Inferior parietal cortex (tissue), 1 donor: ENCODE measurements around the gene CYFIP1.

Source experiments
- DNase-seq: peaks from one replicate; pipeline ENCODE4 v3.0.0-alpha.2; 2016; ENCODE audit errors: extremely low spot score

Gene CYFIP1

DNA sequence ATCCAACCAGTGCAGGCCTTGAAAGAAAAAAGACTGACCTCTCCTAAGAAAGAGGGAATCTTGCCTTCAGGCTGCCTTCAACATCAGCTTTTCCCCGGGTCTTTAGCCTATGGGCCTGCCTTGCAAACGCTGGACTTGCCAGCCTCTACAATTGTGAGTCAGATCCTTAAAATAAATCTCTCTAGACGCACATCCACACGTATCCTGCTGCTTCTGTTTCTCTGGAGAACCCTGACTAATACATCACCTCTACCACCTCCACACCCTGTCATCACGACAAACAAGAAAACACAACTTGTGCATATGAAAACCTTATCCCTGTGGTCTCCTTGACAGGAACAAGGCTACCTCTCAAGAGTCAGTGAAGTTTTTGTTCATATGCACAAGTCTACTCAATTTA is 11.8 kb downstream of the CYFIP1 start:
- DNase-seq, result peak; percentile 38

GRCh38 chr15:22967084-22967770 is 12.9 kb downstream of the CYFIP1 start:
- no peak for DNase-seq

DNA sequence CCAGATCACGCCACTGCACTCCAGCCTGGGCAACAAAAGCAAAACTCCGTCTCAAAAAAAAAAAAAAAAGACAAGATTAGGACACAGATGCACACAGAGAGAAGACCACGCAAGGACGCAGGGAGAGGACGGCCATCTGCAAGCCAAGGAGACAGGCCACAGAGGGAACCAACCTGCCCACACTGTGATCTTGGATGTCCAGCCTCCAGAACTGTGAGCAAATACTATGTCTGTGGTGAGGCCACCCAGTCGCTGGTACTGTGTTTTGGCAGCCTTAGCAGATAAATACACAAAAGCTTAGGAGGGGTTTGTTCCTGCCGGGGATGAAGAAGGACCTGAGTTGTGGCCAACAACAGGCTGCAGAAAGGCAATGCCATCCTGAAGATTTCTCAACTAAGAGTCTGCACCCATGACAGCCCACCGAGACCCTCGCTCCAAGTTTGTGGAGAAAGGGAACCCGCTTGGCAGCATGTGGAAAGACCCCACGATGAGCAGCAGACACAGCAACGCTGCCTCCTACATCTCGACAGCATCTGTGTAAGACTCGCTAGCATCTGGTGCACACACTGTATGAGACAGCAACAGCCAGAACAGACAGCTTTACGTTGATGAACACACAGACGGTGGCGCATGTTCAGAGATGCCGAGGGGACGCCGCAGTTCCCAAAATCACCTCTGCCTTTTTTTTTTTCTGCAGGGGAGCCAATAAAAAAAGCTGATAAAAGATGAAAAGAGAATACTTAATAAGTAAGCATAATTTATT is 13.7 kb downstream of the CYFIP1 start:
- no peak for DNase-seq

DNA sequence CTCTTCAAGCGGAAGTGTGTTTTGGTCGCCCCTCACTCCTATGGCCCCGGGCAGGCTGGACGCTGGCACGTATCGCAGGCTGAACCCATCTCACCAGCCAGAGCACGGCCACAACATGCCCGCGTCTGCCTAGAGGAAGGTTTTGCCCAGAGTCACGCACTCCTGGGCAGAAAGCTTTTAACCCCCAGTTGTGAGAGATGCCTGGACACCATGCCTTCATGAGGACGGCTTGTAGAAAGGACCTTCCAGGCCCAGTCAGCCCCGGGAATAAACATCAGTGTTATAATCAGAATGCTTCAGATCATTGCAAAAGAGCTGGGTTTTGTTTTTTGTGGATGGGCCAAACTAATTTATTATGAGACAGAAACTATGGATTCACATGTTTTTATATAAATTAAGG is 16.5 kb downstream of the CYFIP1 start:
- no peak for DNase-seq

DNA sequence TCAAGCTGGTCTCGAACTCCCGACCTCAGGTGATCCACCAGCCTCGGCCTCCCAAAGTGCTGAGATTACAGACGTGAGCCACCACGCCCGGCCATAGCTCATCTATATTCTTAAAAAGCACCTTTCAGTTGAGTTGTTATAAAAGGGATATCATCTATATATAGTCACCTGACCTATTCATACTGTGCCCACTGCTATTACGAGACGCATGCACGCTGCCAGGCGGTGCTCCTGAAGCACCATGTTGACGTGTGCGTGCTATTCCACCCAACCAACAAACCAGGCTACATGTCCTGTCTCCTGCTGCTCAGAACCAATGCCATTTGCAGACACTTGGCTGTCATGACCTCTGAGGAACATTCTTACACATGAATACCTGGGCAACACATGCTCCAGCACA is 17.6 kb downstream of the CYFIP1 start:
- DNase-seq, result no peak

DNA sequence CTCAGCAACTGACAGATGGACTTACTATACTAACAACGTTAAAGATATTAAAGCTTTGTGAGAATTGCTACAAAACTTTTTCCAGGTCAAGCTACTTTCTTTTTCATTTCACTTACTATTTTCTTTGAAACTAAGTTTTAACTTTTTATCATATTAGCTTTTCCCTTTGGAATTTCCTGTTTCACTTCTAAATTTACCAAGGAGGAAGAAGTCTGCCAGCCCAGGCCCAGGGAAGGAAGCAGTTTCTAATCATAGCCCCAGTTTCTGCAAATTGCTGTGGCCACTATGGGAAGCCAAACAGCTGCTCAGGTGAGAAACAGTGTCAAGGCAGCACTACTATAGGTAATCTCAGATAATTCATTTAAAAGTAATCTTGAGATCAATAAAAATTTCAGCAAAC is 18.4 kb downstream of the CYFIP1 start:
- DNase-seq, result no peak

GRCh38 chr15:22960556-22960955 is 19.6 kb downstream of the CYFIP1 start:
- no peak for DNase-seq

- DNase-seq, result no peak
These were observed 20.0 kb downstream of the CYFIP1 start for GRCh38 chr15:22960126-22960525.

DNA sequence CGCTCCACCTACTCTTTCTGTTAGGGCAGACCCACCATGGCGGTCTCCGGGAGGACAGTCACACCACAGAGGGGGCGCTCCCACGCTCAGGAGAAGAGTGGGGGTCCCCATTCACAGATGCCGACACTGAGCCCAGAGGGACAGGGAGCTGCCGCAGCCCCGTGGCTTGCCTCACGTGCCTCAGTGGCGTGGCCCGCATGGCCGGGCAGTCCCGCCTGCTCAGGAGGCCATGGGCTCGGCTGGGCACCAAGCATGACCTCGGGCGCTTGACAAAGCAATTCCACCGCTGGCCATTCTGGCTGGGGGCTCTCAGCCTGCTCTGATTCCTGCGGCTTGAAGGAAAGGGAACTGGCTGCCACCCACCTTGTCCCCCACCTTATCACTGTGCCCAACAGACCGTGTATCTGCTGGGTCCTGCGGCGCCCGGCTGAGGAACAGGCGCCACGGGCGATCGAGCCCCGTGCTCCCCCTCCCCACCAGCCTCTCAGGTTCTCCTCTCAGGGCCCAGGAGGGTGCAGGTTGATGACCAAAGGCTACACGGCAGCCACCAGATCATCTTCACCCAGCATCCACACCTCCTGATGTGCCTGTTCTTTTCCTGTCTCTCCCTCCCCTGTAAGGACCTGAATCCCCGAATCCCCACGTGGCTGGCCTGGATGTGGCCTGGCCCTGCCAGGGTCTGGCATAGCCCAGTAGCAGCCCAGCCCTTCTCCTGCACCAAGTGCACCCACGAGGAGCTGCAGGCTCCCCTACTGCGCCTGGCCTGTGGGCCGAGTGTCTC is 20.7 kb downstream of the CYFIP1 start:
- no peak for DNase-seq

GRCh38 chr15:22958487-22959280 is 21.5 kb downstream of the CYFIP1 start:
- DNase-seq, result no peak

DNA sequence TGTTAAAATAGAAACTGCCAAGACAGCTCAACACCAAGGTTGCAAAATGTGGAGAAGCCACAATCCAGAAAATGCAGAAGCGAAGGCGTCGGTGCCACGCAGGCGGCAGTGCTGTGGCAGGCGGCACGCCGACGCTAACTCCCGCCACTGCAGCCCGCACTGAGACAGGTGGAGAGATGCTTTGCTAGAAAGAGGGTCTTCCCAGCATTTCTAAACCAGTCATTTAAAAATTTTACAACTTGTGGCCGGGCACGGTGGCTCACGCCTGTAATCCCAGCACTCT is 23.2 kb downstream of the CYFIP1 start:
- DNase-seq, result peak; percentile 38

DNA sequence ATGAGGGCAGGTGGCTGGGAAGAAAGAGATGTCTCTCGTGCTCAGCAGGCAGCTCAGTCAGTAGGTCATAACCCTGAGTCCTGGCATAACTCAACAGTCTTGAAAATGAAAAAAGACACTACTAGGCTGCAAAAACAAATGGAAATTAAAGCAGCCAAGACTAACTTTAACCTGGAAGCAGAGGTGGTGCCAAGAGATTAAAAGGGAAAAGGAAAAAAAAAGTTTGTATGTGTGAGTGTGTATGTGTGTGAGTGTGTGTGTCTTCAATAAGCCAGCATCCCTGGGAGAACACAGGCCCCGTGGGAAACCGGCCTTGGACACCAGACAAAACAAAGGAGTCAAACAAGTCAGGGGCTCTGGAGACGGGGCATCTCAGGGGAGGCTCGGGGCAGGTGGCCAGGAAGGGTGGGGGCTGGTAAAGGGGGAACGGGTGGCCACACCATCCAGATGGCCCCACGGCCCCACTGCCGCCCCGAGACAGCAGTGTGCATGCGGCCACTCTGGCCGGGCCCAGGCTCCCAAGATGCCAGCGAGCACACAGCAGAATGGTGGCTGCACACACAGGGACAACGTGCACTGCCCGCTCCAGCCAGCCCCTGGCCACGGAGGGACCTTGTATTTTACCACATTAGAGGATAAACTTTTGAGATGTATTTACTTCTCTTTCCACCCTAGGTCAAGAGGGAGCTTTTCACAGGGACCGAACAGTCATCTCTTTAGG is 23.8 kb downstream of the CYFIP1 start:
- no peak for DNase-seq

DNA sequence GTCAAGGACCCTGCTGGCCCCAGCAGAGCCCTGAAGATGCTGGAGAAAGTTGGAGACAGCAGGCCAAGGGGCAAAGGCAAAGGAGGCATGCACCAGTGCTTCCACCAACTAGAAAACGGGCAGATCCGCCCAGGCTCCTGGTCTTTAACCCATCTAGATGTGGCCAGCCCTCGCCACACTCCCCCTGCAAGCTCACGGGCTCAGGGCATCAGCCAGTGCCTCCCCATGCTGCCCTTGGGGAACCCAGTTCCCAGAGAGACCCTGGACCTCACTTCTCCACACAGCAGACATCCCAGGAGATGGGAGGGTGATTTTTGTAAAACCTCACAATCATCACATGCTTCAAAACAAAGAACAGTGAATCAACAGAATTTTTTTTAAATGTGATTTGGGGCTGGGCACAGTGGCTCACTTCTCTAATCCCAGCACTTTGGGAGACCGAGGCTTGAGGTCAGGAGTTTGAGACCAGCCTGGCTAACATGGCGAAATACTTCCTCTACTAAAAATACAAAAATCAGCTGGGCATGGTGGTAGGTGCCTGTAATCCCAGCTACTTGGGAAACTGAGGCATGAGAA is 24.5 kb downstream of the CYFIP1 start:
- no peak for DNase-seq

- no peak for DNase-seq
These were observed 25.2 kb downstream of the CYFIP1 start for GRCh38 chr15:22954798-22955543.

DNA sequence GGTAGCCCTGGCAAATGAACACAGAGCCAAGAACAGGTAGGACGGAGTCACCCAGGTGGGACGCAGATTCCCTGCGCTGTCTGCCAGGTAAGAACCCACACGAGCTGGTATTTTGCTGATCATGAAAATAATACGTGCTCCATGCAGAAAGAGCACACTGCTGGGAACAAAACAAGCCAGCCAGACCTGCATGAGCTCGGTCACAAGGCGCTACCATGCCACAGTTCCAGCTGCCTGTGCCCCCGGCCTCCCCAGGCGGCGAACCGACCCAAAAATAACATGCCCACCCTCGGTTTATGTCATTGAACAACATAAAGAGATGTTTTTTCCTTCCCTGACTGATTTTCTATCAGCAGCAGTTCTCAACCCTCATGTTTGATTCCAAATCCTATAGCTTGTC is 25.8 kb downstream of the CYFIP1 start:
- DNase-seq, result no peak

GRCh38 chr15:22952796-22953579 is 27.2 kb downstream of the CYFIP1 start:
- DNase-seq, result peak; percentile 33

- DNase-seq, result no peak
These were observed 28.5 kb downstream of the CYFIP1 start for GRCh38 chr15:22951381-22952280.

DNA sequence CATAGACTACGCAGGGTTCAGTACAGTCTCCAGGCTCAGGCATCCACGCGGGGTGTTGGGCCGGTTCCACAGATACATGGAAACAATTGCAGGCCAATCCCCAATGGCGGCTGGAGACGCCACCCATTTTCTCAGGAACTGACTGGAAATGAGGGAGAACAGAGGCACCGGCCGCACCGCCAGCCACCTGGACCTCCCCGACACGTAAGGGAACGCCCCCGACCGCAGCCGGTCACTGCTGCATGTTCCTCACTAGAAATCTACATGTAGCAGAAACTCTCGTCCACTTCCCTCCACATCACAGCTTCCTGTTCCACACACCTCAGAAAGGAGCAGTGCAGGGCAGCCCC is 29.2 kb downstream of the CYFIP1 start:
- DNase-seq, result no peak
